ENCODE results near the gene NANS. TPM values are rescaled to one million over a fixed set of nuclear protein-coding genes. Genes with fewer than 3 reads are reported as not detected.

Gene NANS
- total RNA-seq, 1 experiment from 2014 or later, result 48.9 TPM

GRCh38 chr9:98118640-98119601 lies 62.4 kb downstream of the NANS start, which contains the start of gene TRIM14:
Gene TRIM14 (minus strand): TSS chr9:98119222. CDS start chr9:98119188, 34 bp downstream.
- ATAC-seq, result peak; percentile 87
- ChIA-PET RAD21 (ENCODE audit: low non-redundant PET in 1 of 2, low total read pairs in 2 of 2, uncharacterized antibody in 2 of 2, unreplicated experiment in 2 of 2) (no interaction called here), POLR2A (interaction anchor here (0.9 to 1.3 kb wide), 2 partner anchors 11 to 123 kb away, joined by 3 read pairs; no protein-coding TSS in a partner anchor), CTCF (interaction anchor here (1.0 to 1.2 kb wide), 3 partner anchors 13 to 144 kb away, joined by 3 to 4 read pairs (median 3); no protein-coding TSS in a partner anchor)
- DNase-seq (ENCODE audit: low read depth, low spot score), result peak; percentile 18
- no TSS peak for BruUV-seq (replicated peaks)
- Histone ChIP-seq H3K36me3 (ENCODE audit: control insufficient read depth in 1 of 2, insufficient read depth in 2 of 2, low read length in 2 of 2) (no peaks in the 10 kb centered on the region), H3K9me3 (ENCODE audit: control insufficient read depth in 1 of 2, insufficient read depth in 1 of 2, low read depth in 1 of 2, low read length in 2 of 2) (no peaks in the 10 kb centered on the region), H3K27me3 (ENCODE audit: insufficient read depth, low read length) (no peaks in the 10 kb centered on the region), H3K9me2 (ENCODE audit: insufficient read depth) (no peaks in the 10 kb centered on the region), H4K20me1 (ENCODE audit: insufficient read depth) (no peaks in the 10 kb centered on the region), H3K27ac (ENCODE audit: low read depth, low read length) (peak within 1 kb of the TSS; percentile 81), H3K4me2 (ENCODE audit: low read length) (peak within 1 kb of the TSS; percentile 90), H2AFZ (ENCODE audit: low read depth, low read length, poor library complexity, severe bottlenecking) (peak within 1 kb of the TSS; percentile 96), H3K4me3 (replicated peaks in 1 of 2; ENCODE audit: low read depth in 1 of 2, low read length in 2 of 2) (peak within 1 kb of the TSS; percentile 51 to 82), H3K4me1 (ENCODE audit: control insufficient read depth in 1 of 2, insufficient read depth in 2 of 2, low read length in 2 of 2) (peaks cover 8 to 33% of the 10 kb centered on the region in 2 experiments; a peak in 3 of 4 replicates), H3K9ac (ENCODE audit: low read length) (peak within 1 kb of the TSS; percentile 77), H3K79me2 (ENCODE audit: insufficient read depth, low read length) (no peaks in the 10 kb centered on the region)
- TF ChIP-seq EZH2 (IDR thresholded peaks at IDR 0.05), result no peak
- TF ChIP-seq CTCF (IDR thresholded peaks at IDR 0.05 in 2 of 3, conservative IDR thresholded peaks at IDR 0.05 in 1 of 3; ENCODE audit: borderline replicate concordance in 1 of 3, insufficient read depth in 1 of 3, low read depth in 2 of 3, low read length in 2 of 3), result peak in 2 of 3 experiments; percentile 11 to 24; a peak in 2 of 6 replicates
- TF ChIP-seq MAX (IDR thresholded peaks at IDR 0.05), result peak; percentile 95
- TF ChIP-seq ZNF274 (IDR thresholded peaks at IDR 0.05; ENCODE audit: low read depth, low read length), result no peak
- no peak for TF ChIP-seq REST (IDR thresholded peaks at IDR 0.05; ENCODE audit: low read depth)
- TF ChIP-seq POLR2AphosphoS5 (IDR thresholded peaks at IDR 0.05; ENCODE audit: low read depth, low read length), result peak; percentile 50
- TF ChIP-seq EZH2phosphoT487 (IDR thresholded peaks at IDR 0.05; ENCODE audit: borderline replicate concordance), result no peak
- TF ChIP-seq RAD21 (IDR thresholded peaks at IDR 0.05; ENCODE audit: low read depth), result peak; percentile 52
- no peak for TF ChIP-seq SP1 (IDR thresholded peaks at IDR 0.05; ENCODE audit: low read depth)
- TF ChIP-seq ZFX (IDR thresholded peaks at IDR 0.05), result peak; percentile 80
- TF ChIP-seq EGR1 (IDR thresholded peaks at IDR 0.05; ENCODE audit: low read depth), result 0 out of 2 replicates have a peak, but pooled peaks have one; percentile 30
- TF ChIP-seq TCF7L2 (IDR thresholded peaks at IDR 0.05; ENCODE audit: borderline replicate concordance, extremely low read depth, insufficient read depth, insufficient read length), result peak; percentile 33
- peak; percentile 36 for TF ChIP-seq YY1 (IDR thresholded peaks at IDR 0.05; ENCODE audit: extremely low read depth, insufficient replicate concordance, low read depth, low read length)
- TF ChIP-seq JUND (IDR thresholded peaks at IDR 0.05), result no peak
- TF ChIP-seq FOSL1 (IDR thresholded peaks at IDR 0.05; ENCODE audit: low read depth), result no peak
- TF ChIP-seq CEBPB (IDR thresholded peaks at IDR 0.05; ENCODE audit: low read depth), result no peak
- 0 out of 2 replicates have a peak, but pooled peaks have one; percentile 60 for TF ChIP-seq SIN3A (IDR thresholded peaks at IDR 0.05; ENCODE audit: low read depth)
- intact Hi-C loops (cut with micrococcal nuclease), result loop anchor here (2.0 kb wide), 1 partner anchor 74 kb away; the partner anchor contains the start of gene CORO2A

All from HCT116 (cell line).